HepG2 (cell line): ENCODE measurements around the gene NCKIPSD. TPM values are rescaled to one million over a fixed set of nuclear protein-coding genes. Genes with fewer than 3 reads are reported as not detected.

Experiments
- ATAC-seq: fragments of 200-7000 bp; cut with Tn5 transposase; 3 replicates; pipeline ENCODE4 v1.9.1; 2020; ENCODE audit warnings: mild to moderate bottlenecking, moderate library complexity
- BruUV-seq: library from RNA; stranded (reverse); fragments of 400-500 nt; replicated peaks from 2 replicates; lab custom pipeline; 2021; lab: Mats Ljungman, UMichigan
- CTCF ChIA-PET: fragments of 300-600 bp; formaldehyde crosslinking; extraction: SDS; loops from one replicate; lab custom pipeline; 2021; ENCODE audit warnings: low total read pairs, inconsistent platforms, low intra/inter-chr PET ratio; lab: Yijun Ruan, JAX
- POLR2A ChIA-PET: fragments of 350-600 bp; sonication (Branson Sonifier 250); formaldehyde crosslinking; loops from one replicate; lab custom pipeline; 2020; ENCODE audit warnings: antibody characterized with exemption, inconsistent platforms; lab: Yijun Ruan, JAX
- DNase-seq: peaks from one replicate; pipeline ENCODE4 v3.0.0-alpha.2; 2015; ENCODE audit warnings: low spot score
- FAIRE-seq: peaks from 3 replicates; lab custom pipeline; 2011; peaks lifted over from hg19 to GRCh38; lab: Jason Lieb, UNC
- H2AFZ ChIP-seq: one replicate; pipeline ENCODE4 v1.6.1; 2011; ENCODE audit warnings: low read length, inconsistent platforms
- H3K27ac ChIP-seq: fragments of 300-600 bp; 3 replicates; pipeline ENCODE4 v1.8.0; 2011; ENCODE audit warnings: mixed run types, mild to moderate bottlenecking, mixed read lengths, low read length, inconsistent platforms; ENCODE audit not compliant: insufficient read depth; ENCODE audit errors: extremely low read length
- H3K27me3 ChIP-seq, 2 experiments: fragments of 200-600 bp in 1 of 2; 2 replicates in 1 of 2; 3 replicates in 1 of 2; pipeline versions ENCODE4 v1.6.0 to v1.8.0; 2011; ENCODE audit warnings: low read length in 2 of 2, mild to moderate bottlenecking in 2 of 2, moderate library complexity in 2 of 2, inconsistent platforms in 1 of 2; ENCODE audit not compliant: insufficient read depth in 2 of 2, control insufficient read depth in 1 of 2
- H3K36me3 ChIP-seq, 2 experiments: fragments of 200-600 bp in 1 of 2; replicated peaks in 1 of 2; 2 replicates in 1 of 2; 3 replicates in 1 of 2; pipeline versions ENCODE4 v1.5.1 to v1.8.0; 2011; ENCODE audit warnings: low read length in 2 of 2, inconsistent platforms in 1 of 2; ENCODE audit not compliant: insufficient read depth in 2 of 2, control insufficient read depth in 1 of 2
- H3K4me1 ChIP-seq: 2 replicates; pipeline ENCODE4 v1.5.1; 2012; ENCODE audit warnings: low read length, inconsistent platforms; ENCODE audit not compliant: insufficient read depth
- H3K4me2 ChIP-seq: 2 replicates; pipeline ENCODE4 v1.6.0; 2011; ENCODE audit warnings: low read depth, low read length, inconsistent platforms
- H3K4me3 ChIP-seq, 3 experiments: fragments of 200-600 bp in 1 of 3; sonication (generic), shearing (Covaris generic) in 1 of 3; replicated peaks in 1 of 3; 2 replicates each; pipeline ENCODE4 v1.5.1; 2011 to 2016; ENCODE audit warnings: low read length in 3 of 3, inconsistent platforms in 2 of 3, low read depth in 2 of 3, mild to moderate bottlenecking in 2 of 3, control low read depth in 1 of 3, mixed read lengths in 1 of 3; ENCODE audit not compliant: insufficient read depth in 1 of 3
- H3K79me2 ChIP-seq: one replicate; pipeline ENCODE4 v1.6.1; 2011; ENCODE audit warnings: low read length, inconsistent platforms; ENCODE audit not compliant: insufficient read depth
- H3K9ac ChIP-seq: 2 replicates; pipeline ENCODE4 v1.6.0; 2011; ENCODE audit warnings: mild to moderate bottlenecking, low read depth, low read length, inconsistent platforms; ENCODE audit not compliant: insufficient read depth
- H3K9me3 ChIP-seq: 2 replicates; pipeline ENCODE4 v1.5.1; 2012; ENCODE audit warnings: mild to moderate bottlenecking, low read length
- H4K20me1 ChIP-seq: 2 replicates; pipeline ENCODE4 v1.6.0; 2011; ENCODE audit warnings: inconsistent platforms, mild to moderate bottlenecking, low read length, moderate library complexity; ENCODE audit not compliant: insufficient read depth
- ARNT ChIP-seq: fragments of 450-650 bp; IDR thresholded peaks from 2 replicates; pipeline ENCODE4 v1.6.1; 2017
- CENPX ChIP-seq: sonication (generic); formaldehyde crosslinking; IDR thresholded peaks from 2 replicates; pipeline ENCODE4 v1.9.0; 2021; ENCODE audit warnings: mild to moderate bottlenecking, missing genetic modification reagents, moderate library complexity
- DR1 ChIP-seq: sonication (generic); formaldehyde crosslinking; IDR thresholded peaks from 2 replicates; pipeline ENCODE4 v1.8.0; 2021; ENCODE audit warnings: mild to moderate bottlenecking, missing genetic modification reagents, inconsistent platforms
- GLI4 ChIP-seq: sonication (generic); formaldehyde crosslinking; IDR thresholded peaks from 2 replicates; pipeline ENCODE4 v1.5.1; 2020; ENCODE audit warnings: missing genetic modification reagents, mild to moderate bottlenecking, moderate library complexity, borderline replicate concordance
- REL ChIP-seq: sonication (generic); formaldehyde crosslinking; conservative IDR thresholded peaks from 2 replicates; pipeline ENCODE4 v1.8.0; 2022; ENCODE audit warnings: mild to moderate bottlenecking, missing genetic modification reagents, moderate library complexity
- ZBTB42 ChIP-seq: sonication (generic); formaldehyde crosslinking; IDR thresholded peaks from 2 replicates; pipeline ENCODE4 v1.5.0; 2020; ENCODE audit warnings: mild to moderate bottlenecking, missing genetic modification reagents
- ZFP1 ChIP-seq: IDR thresholded peaks from 2 replicates; pipeline ENCODE4 v1.6.1; 2016
- ZNF234 ChIP-seq: sonication (generic); formaldehyde crosslinking; conservative IDR thresholded peaks from 2 replicates; pipeline ENCODE4 v1.5.1; 2020; ENCODE audit warnings: mild to moderate bottlenecking, missing genetic modification reagents
- ZNF720 ChIP-seq: sonication (generic); formaldehyde crosslinking; IDR thresholded peaks from 2 replicates; pipeline ENCODE4 v1.4.0; 2020; ENCODE audit warnings: missing genetic modification reagents
- WGBS: methylation state at CpG from one replicate; pipeline ENCODE4 v1.1.6; 2017; ENCODE audit warnings: low lambda C conversion rate; 5-methylcytosine and 5-hydroxymethylcytosine counted together
- in situ Hi-C: cut with HindIII; loops from 2 replicates; pipeline ENCODE4 v1.10.0; 2017; ENCODE audit warnings: low pct_unique_long_range_greater_than_20kb; ENCODE audit not compliant: extremely low pct_ligation_motif_present
- intact Hi-C: fragments of 100-400 bp; cut with micrococcal nuclease; formaldehyde crosslinking; loops from one replicate; pipeline ENCODE4 v1.10.0; 2022; ENCODE audit not compliant: unreplicated experiment
- polyA plus RNA-seq, 8 experiments: library from polyadenylated mRNA; depleted of rRNA in 3 of 8; stranded (reverse) in 7 of 8; unstranded in 1 of 8; fragments of >200 nt; fragmentation: Illumina TruSeq in 4 of 8; extraction: Trizol in 4 of 8; gene quantifications; 2 replicates each; pipeline versions ENCODE4 v1.2.1 to v1.2.3, GENCODE V29; 2011 to 2016; ENCODE audit warnings: low read depth in 4 of 8, missing spikeins in 1 of 8, mixed read lengths in 1 of 8; ENCODE audit not compliant: insufficient read depth in 1 of 8
- total RNA-seq, 5 experiments: library from RNA; depleted of rRNA; stranded (reverse); fragments of >200 nt; fragmentation: Illumina TruSeq; extraction: Trizol; gene quantifications; 2 replicates each; pipeline ENCODE4 v1.2.3, GENCODE V29; 2016; ENCODE audit warnings: low read depth in 1 of 5
- TF ChIP-seq, protein P1 (sequence below): sonication (generic); formaldehyde crosslinking; conservative IDR thresholded peaks from 2 replicates; pipeline ENCODE4 v1.8.0; 2022; ENCODE audit warnings: low read depth, missing genetic modification reagents
- TF ChIP-seq, protein P2 (sequence below): sonication (generic); formaldehyde crosslinking; IDR thresholded peaks from 2 replicates; pipeline ENCODE4 v1.8.0; 2022; ENCODE audit warnings: mild to moderate bottlenecking, missing genetic modification reagents
- TF ChIP-seq, protein P3 (sequence below): sonication (generic); formaldehyde crosslinking; conservative IDR thresholded peaks from 2 replicates; pipeline ENCODE4 v1.4.0; 2020; ENCODE audit warnings: mild to moderate bottlenecking, missing genetic modification reagents, moderate library complexity
- TF ChIP-seq, protein P4 (sequence below): sonication (generic); formaldehyde crosslinking; IDR thresholded peaks from 2 replicates; pipeline ENCODE4 v1.5.1; 2020; ENCODE audit warnings: mild to moderate bottlenecking, missing genetic modification reagents, borderline replicate concordance

The NCKIPSD gene
- total and polyA plus RNA-seq, 2 of the 13 experiments (the other 11 are each of a cell fraction or from before 2014, with no cell fraction given): 13.5 to 35.2 TPM

DNA sequence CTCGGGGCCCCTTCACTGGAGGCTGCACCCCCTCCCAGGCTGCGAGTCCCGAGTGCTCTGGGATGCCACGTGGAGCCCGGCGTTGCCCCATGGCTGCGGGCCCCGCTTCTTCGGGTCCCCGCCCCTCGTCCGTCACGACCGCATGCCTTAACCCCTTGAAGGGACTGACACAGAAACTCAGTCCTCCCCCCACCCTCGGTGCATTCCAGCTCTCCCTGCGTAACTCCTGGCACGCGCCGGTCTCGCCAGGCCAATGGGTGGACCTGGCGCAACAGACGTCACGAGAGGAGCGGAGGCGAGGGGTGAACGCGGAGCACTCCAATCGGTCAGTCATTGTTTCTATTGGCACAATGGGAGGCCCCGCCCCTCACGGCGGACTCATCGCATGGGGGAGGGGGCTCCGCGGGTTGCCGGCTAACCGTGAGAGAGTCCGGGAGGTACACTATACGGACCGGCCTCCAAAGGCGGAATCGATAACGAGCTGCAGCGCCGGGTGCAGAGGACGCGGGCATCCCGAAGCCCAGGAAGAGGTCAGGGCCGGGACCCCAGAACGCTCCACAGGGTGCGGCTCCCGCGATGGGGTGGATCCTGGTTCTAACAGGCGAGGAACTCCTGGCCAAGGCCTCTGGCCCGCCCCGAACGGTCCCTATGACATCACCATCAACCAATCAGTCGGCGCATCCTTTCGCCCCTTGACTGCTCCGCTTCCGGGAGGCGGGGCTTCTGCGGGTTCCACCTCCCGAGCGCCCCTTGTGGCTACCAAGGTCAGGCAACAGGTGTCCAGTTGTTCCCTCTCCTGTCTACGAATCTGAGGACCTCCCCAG, 22.0 kb downstream of the NCKIPSD start:
- in situ Hi-C loops: no loop called here
- intact Hi-C loops: no loop called here
- H3K4me3 ChIP-seq: peak overlapping the region; percentile 50 to 77 (median 58); a peak in 5 of 6 replicates
- FAIRE-seq (peak; percentile 96), DNase-seq (peak; percentile 96), ATAC-seq (peak; percentile 86)
- peak overlapping the region; percentile 88 for H3K4me2 ChIP-seq
- peaks cover 6% of the 10 kb centered on the region; the same call in 1 of the 2 replicates for H4K20me1 ChIP-seq
- H2AFZ ChIP-seq: no peak overlapping the region
- 16% methylated on average over 5 of the region's 66 CpGs for whole genome bisulfite sequencing
- TSS peak; percentile 84 for BruUV-seq
- no peaks in the 10 kb centered on the region for H3K79me2 ChIP-seq
- H3K27me3 ChIP-seq: no peaks in the 10 kb centered on the region
- peaks cover 1 to 3% of the 10 kb centered on the region in 2 experiments; a peak in 2 of 5 replicates for H3K36me3 ChIP-seq
- POLR2A ChIA-PET: interaction anchor here (0.5 to 4.0 kb wide), 15 partner anchors 12 to 768 kb away, joined by 3 to 40 read pairs (median 4); partner anchors contain the start of genes IP6K2, NCKIPSD, PFKFB4 and SLC26A6
- CTCF ChIA-PET: interaction anchor here (1.6 kb wide), 1 partner anchor 22 kb away, joined by 4 read pairs; the partner anchor contains the start of gene NCKIPSD
- peaks cover 21% of the 10 kb centered on the region for H3K4me1 ChIP-seq
- H3K9me3 ChIP-seq: no peaks in the 10 kb centered on the region
- H3K27ac ChIP-seq: peak overlapping the region; percentile 96
- H3K9ac ChIP-seq: peak overlapping the region; percentile 94
- TF ChIP-seq, protein P1, sequence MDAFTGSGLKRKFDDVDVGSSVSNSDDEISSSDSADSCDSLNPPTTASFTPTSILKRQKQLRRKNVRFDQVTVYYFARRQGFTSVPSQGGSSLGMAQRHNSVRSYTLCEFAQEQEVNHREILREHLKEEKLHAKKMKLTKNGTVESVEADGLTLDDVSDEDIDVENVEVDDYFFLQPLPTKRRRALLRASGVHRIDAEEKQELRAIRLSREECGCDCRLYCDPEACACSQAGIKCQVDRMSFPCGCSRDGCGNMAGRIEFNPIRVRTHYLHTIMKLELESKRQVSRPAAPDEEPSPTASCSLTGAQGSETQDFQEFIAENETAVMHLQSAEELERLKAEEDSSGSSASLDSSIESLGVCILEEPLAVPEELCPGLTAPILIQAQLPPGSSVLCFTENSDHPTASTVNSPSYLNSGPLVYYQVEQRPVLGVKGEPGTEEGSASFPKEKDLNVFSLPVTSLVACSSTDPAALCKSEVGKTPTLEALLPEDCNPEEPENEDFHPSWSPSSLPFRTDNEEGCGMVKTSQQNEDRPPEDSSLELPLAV (CRISPR knock-in tag): no peak
- no peak for TF ChIP-seq ZNF720 (CRISPR knock-in tag)
- no peak; the same call in 1 of the 2 replicates for TF ChIP-seq ZFP1 (CRISPR knock-in tag)
- TF ChIP-seq REL (CRISPR knock-in tag): peak; percentile 64; the same call in 1 of the 2 replicates
- no peak for TF ChIP-seq GLI4 (CRISPR knock-in tag)
- TF ChIP-seq ZNF234: no peak
- peak; percentile 83 for TF ChIP-seq DR1 (CRISPR knock-in tag)
- no peak for TF ChIP-seq ARNT
- TF ChIP-seq, protein P2, sequence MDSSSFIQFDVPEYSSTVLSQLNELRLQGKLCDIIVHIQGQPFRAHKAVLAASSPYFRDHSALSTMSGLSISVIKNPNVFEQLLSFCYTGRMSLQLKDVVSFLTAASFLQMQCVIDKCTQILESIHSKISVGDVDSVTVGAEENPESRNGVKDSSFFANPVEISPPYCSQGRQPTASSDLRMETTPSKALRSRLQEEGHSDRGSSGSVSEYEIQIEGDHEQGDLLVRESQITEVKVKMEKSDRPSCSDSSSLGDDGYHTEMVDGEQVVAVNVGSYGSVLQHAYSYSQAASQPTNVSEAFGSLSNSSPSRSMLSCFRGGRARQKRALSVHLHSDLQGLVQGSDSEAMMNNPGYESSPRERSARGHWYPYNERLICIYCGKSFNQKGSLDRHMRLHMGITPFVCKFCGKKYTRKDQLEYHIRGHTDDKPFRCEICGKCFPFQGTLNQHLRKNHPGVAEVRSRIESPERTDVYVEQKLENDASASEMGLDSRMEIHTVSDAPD (CRISPR knock-in tag): peak; percentile 74; the same call in 1 of the 2 replicates
- TF ChIP-seq CENPX (CRISPR knock-in tag): no peak
- TF ChIP-seq ZBTB42: no peak; the same call in 1 of the 2 replicates
- TF ChIP-seq, protein P3, sequence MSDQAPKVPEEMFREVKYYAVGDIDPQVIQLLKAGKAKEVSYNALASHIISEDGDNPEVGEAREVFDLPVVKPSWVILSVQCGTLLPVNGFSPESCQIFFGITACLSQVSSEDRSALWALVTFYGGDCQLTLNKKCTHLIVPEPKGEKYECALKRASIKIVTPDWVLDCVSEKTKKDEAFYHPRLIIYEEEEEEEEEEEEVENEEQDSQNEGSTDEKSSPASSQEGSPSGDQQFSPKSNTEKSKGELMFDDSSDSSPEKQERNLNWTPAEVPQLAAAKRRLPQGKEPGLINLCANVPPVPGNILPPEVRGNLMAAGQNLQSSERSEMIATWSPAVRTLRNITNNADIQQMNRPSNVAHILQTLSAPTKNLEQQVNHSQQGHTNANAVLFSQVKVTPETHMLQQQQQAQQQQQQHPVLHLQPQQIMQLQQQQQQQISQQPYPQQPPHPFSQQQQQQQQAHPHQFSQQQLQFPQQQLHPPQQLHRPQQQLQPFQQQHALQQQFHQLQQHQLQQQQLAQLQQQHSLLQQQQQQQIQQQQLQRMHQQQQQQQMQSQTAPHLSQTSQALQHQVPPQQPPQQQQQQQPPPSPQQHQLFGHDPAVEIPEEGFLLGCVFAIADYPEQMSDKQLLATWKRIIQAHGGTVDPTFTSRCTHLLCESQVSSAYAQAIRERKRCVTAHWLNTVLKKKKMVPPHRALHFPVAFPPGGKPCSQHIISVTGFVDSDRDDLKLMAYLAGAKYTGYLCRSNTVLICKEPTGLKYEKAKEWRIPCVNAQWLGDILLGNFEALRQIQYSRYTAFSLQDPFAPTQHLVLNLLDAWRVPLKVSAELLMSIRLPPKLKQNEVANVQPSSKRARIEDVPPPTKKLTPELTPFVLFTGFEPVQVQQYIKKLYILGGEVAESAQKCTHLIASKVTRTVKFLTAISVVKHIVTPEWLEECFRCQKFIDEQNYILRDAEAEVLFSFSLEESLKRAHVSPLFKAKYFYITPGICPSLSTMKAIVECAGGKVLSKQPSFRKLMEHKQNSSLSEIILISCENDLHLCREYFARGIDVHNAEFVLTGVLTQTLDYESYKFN: peak; percentile 82
- TF ChIP-seq, protein P4, sequence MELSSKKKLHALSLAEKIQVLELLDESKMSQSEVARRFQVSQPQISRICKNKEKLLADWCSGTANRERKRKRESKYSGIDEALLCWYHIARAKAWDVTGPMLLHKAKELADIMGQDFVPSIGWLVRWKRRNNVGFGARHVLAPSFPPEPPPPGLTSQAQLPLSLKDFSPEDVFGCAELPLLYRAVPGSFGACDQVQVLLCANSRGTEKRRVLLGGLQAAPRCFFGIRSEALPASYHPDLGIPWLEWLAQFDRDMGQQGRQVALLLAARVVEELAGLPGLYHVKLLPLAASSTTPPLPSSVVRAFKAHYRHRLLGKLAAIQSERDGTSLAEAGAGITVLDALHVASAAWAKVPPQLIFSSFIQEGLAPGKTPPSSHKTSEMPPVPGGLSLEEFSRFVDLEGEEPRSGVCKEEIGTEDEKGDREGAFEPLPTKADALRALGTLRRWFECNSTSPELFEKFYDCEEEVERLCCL (CRISPR knock-in tag): peak; percentile 95; the same call in 1 of the 2 replicates
